Nephron (organoid): ENCODE data around the gene DNAH5.

Experiments used
- H3K27ac Mint-ChIP-seq, 3 experiments: 2 replicates each; pipeline ENCODE4 v1.8.0; 2020; ENCODE audit warnings: mixed read lengths in 3 of 3, mild to moderate bottlenecking in 2 of 3, moderate library complexity in 1 of 3
- H3K27me3 Mint-ChIP-seq: 2 replicates; pipeline ENCODE4 v1.8.0; 2021; ENCODE audit warnings: low read depth, mild to moderate bottlenecking, moderate library complexity, mixed read lengths
- H3K36me3 Mint-ChIP-seq: 2 replicates; pipeline ENCODE4 v1.8.0; 2020; ENCODE audit warnings: low read depth, mixed read lengths
- H3K4me1 Mint-ChIP-seq: 2 replicates; pipeline ENCODE4 v1.8.0; 2020; ENCODE audit warnings: mixed read lengths
- H3K4me3 Mint-ChIP-seq, 3 experiments: 2 replicates each; pipeline ENCODE4 v1.8.0; 2020; ENCODE audit warnings: mild to moderate bottlenecking in 3 of 3, mixed read lengths in 3 of 3, moderate library complexity in 2 of 3
- H3K9me3 Mint-ChIP-seq: 2 replicates; pipeline ENCODE4 v1.8.0; 2020; ENCODE audit warnings: mixed read lengths
- TF ChIP-seq, protein P1 (sequence below), 3 experiments: fragments of 200-600 bp; sonication (generic); IDR thresholded peaks; one replicate each; pipeline ENCODE4 v1.5.0; 2021; ENCODE audit warnings: antibody characterized with exemption in 3 of 3; ENCODE audit not compliant: unreplicated experiment in 3 of 3

DNAH5 gene

DNA sequence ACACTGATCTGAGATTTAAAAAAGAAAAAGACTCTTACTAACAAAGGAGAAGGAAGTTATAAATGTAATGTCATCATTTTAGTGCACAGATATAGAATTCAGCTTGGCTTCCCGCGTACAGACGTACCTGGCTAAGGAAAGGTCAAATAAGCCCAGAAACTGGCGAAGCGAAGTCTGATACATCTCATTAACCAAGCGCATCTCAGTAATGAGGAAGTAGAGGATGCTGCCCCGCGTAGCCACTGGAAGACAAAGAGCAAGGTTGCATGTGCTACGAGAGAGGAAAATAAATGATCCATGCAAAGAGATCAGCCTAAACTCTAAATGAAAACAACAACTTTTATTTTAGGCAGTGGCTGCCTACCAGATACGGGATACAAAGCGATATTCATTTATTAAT, 208.8 kb downstream of the DNAH5 start:
- H3K27ac Mint-ChIP-seq: no peak overlapping the region

DNA sequence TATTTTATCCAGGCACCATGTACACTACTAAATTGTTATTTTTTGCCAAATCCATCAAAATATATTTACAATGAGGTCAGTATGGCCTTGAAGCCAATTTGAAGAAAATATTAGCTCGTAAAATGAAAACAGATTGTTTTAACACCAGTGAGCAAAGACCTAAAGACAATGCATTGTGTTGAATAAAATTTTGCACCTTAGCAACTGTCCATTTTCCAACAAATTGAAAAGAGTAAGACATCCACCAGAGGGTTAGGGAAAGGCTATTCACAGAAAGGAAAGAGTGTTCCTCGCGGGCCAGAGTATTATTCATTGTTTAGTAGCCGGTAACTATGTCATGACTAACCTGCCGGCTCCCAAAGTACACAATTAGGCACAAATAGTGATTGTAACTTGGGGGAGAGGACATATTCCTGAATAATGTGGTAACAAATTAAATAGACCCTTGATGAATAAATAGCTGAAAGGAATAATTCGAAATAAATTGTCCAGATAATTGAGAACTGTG, 213.3 kb downstream of the DNAH5 start:
- H3K27ac Mint-ChIP-seq: no peak overlapping the region
- no peaks in the 10 kb centered on the region for H3K4me1 Mint-ChIP-seq
- H3K4me3 Mint-ChIP-seq: no peak overlapping the region
- H3K9me3 Mint-ChIP-seq: no peaks in the 10 kb centered on the region
- H3K27me3 Mint-ChIP-seq: no peaks in the 10 kb centered on the region
- TF ChIP-seq, protein P1, sequence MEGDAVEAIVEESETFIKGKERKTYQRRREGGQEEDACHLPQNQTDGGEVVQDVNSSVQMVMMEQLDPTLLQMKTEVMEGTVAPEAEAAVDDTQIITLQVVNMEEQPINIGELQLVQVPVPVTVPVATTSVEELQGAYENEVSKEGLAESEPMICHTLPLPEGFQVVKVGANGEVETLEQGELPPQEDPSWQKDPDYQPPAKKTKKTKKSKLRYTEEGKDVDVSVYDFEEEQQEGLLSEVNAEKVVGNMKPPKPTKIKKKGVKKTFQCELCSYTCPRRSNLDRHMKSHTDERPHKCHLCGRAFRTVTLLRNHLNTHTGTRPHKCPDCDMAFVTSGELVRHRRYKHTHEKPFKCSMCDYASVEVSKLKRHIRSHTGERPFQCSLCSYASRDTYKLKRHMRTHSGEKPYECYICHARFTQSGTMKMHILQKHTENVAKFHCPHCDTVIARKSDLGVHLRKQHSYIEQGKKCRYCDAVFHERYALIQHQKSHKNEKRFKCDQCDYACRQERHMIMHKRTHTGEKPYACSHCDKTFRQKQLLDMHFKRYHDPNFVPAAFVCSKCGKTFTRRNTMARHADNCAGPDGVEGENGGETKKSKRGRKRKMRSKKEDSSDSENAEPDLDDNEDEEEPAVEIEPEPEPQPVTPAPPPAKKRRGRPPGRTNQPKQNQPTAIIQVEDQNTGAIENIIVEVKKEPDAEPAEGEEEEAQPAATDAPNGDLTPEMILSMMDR (IDR thresholded peaks at IDR 0.05; ENCODE audit: unreplicated experiment in 3 of 3): no peak
- no peaks in the 10 kb centered on the region for H3K36me3 Mint-ChIP-seq

More for the DNA sequence above, 208.8 kb downstream of the DNAH5 start:
- Mint-ChIP-seq H3K9me3 (no peaks in the 10 kb centered on the region), H3K27me3 (no peaks in the 10 kb centered on the region), H3K36me3 (no peaks in the 10 kb centered on the region), H3K4me1 (no peaks in the 10 kb centered on the region), H3K4me3 (no peak overlapping the region)
- TF ChIP-seq, protein P1 (IDR thresholded peaks at IDR 0.05; ENCODE audit: unreplicated experiment in 3 of 3): no peak

DNA sequence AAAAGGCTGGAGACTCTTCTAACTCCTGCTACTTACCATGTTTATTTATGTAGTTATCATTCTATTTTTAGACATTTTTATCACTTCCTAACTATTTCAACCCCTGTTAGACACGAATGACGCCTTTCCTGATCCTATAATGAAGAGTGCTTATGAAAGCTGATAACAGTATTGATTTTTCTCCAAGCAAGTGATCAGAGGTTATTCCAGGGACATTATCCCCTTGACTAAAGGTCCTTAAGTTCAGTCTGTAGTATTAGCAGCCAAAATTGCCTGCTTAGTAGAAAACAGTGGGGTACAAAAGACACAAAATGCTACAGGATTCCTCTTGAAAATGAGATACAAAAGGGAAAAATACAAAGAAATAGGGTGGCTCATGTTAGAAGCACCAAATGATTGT, 235.6 kb downstream of the DNAH5 start:
- Mint-ChIP-seq H3K27ac (no peak overlapping the region), H3K4me1 (no peaks in the 10 kb centered on the region), H3K4me3 (no peak overlapping the region), H3K36me3 (no peaks in the 10 kb centered on the region), H3K9me3 (no peaks in the 10 kb centered on the region), H3K27me3 (no peaks in the 10 kb centered on the region)
- TF ChIP-seq, protein P1 (IDR thresholded peaks at IDR 0.05; ENCODE audit: unreplicated experiment in 3 of 3): no peak

DNA sequence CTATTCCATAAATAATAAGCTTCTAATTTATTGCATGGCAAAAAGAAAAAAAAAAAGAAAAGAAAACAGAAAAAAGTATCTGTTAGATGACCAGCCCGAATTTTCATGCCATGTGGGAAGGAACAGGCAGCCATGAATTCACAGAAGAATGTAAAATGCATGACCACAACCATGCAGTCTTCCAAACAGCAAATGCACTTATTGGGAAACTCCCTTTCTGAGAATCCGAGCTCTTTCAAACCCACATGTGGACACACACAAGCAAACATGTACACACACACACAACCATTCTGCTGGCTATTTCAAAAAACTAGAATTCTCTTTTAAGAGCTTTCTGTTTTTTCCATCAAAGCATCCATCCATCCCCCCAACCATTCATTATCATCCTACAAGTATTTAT, 236.1 kb downstream of the DNAH5 start:
- TF ChIP-seq, protein P1 (IDR thresholded peaks at IDR 0.05; ENCODE audit: unreplicated experiment in 3 of 3): no peak
- no peak overlapping the region for H3K27ac Mint-ChIP-seq
- H3K27me3 Mint-ChIP-seq: no peaks in the 10 kb centered on the region
- no peaks in the 10 kb centered on the region for H3K4me1 Mint-ChIP-seq
- no peak overlapping the region for H3K4me3 Mint-ChIP-seq
- H3K36me3 Mint-ChIP-seq: no peaks in the 10 kb centered on the region
- H3K9me3 Mint-ChIP-seq: no peaks in the 10 kb centered on the region

DNA sequence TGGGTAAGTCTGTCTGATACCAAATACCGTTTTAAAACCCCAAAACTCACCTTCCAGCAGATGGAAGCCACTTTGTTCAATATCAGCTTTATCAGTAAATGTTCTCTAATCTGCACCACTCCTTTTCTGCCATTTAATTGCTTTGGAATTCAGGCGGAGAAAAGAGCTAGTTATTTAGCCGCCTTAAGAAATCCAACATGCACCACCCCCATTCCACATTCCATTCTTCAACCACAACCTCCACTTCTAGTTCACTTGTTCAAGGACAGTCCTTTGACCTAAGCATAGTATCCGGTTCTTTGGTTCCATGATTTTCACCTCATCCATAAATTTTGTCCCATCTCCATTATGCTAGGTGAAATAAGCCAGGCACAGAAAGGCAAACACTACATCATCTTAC, 240.1 kb downstream of the DNAH5 start:
- Mint-ChIP-seq H3K27me3 (no peaks in the 10 kb centered on the region), H3K27ac (no peak overlapping the region), H3K9me3 (no peaks in the 10 kb centered on the region), H3K4me3 (no peak overlapping the region), H3K4me1 (no peaks in the 10 kb centered on the region), H3K36me3 (no peaks in the 10 kb centered on the region)
- TF ChIP-seq, protein P1 (IDR thresholded peaks at IDR 0.05; ENCODE audit: unreplicated experiment in 3 of 3): no peak

DNA sequence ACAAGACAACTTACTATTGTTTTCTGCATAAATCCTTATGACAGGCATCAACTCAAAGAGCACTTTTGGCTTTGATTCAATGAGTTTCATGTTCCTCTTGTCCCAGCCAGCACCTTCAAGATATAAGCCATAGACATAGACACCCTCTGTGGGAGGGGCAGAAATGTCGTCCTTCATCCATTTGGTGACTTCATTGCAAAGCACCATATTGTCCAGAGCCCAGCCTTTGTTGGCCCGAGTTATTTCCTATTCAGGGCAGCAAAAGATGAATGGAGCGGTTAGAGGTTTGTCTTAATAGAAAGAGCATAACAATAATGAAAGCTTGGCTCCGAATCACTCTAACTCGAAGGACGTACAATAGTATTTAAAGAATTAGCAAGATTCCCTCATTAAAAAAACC, 243.9 kb downstream of the DNAH5 start:
- Mint-ChIP-seq H3K4me1 (no peaks in the 10 kb centered on the region), H3K27me3 (no peaks in the 10 kb centered on the region), H3K27ac (no peak overlapping the region), H3K36me3 (no peaks in the 10 kb centered on the region), H3K4me3 (no peak overlapping the region), H3K9me3 (no peaks in the 10 kb centered on the region)
- TF ChIP-seq, protein P1 (IDR thresholded peaks at IDR 0.05; ENCODE audit: unreplicated experiment in 3 of 3): no peak
